GM12891 (cell line): ENCODE data around the gene B3GNT9.

ENCODE experiments used
- POLR2A ChIP-seq: IDR thresholded peaks from 2 replicates; pipeline ENCODE4 v1.6.1; 2011; ENCODE audit warnings: low read depth, low read length, control low read depth
- TAF1 ChIP-seq: IDR thresholded peaks from 2 replicates; pipeline ENCODE4 v1.6.1; 2011; ENCODE audit warnings: low read depth, low read length, control low read depth

GRCh38 chr16:67191995-67192681 is 41.3 kb upstream of the B3GNT9 start, which contains the start of gene E2F4:
- TF ChIP-seq TAF1 (no peak), POLR2A (peak; percentile 58; the same call in 1 of the 2 replicates)
